GM23248 (cell line): ENCODE results near the gene NHSL2. TPM values are rescaled to one million over a fixed set of nuclear protein-coding genes. Genes with fewer than 3 reads are reported as not detected.

Source experiments
- DNase-seq: peaks from one replicate; pipeline ENCODE4 v3.0.0-alpha.2; 2015
- H2AFZ ChIP-seq: fragments of 200-600 bp; sonication (generic); 2 replicates; pipeline ENCODE4 v1.6.1; 2016; ENCODE audit warnings: antibody characterized with exemption
- H3F3A ChIP-seq: fragments of 200-600 bp; sonication (generic); 2 replicates; pipeline ENCODE4 v1.6.1; 2016; ENCODE audit warnings: mild to moderate bottlenecking, antibody characterized with exemption, mixed run types; ENCODE audit not compliant: insufficient read depth
- H3K27ac ChIP-seq: fragments of 200-600 bp; sonication (generic); 2 replicates; pipeline ENCODE4 v1.5.1; 2016; ENCODE audit warnings: mild to moderate bottlenecking
- H3K27me3 ChIP-seq: fragments of 200-600 bp; sonication (generic); replicated peaks from 2 replicates; pipeline ENCODE4 v1.6.1; 2016; ENCODE audit warnings: mild to moderate bottlenecking; ENCODE audit not compliant: insufficient read depth
- H3K36me3 ChIP-seq: fragments of 200-600 bp; sonication (generic); 2 replicates; pipeline ENCODE4 v1.6.1; 2016; ENCODE audit warnings: low read depth, mild to moderate bottlenecking
- H3K4me1 ChIP-seq: fragments of 200-600 bp; sonication (generic); 2 replicates; pipeline ENCODE4 v1.6.1; 2016; ENCODE audit warnings: mild to moderate bottlenecking; ENCODE audit not compliant: insufficient read depth
- H3K4me2 ChIP-seq: fragments of 200-600 bp; sonication (generic); one replicate; pipeline ENCODE4 v1.6.1; 2016; ENCODE audit warnings: mild to moderate bottlenecking; ENCODE audit not compliant: unreplicated experiment
- H3K4me3 ChIP-seq: fragments of 200-600 bp; sonication (generic); 2 replicates; pipeline ENCODE4 v1.5.1; 2016; ENCODE audit warnings: mild to moderate bottlenecking
- H3K79me2 ChIP-seq: fragments of 200-600 bp; sonication (generic); 2 replicates; pipeline ENCODE4 v1.6.1; 2016; ENCODE audit warnings: mild to moderate bottlenecking; ENCODE audit not compliant: insufficient read depth
- H3K9ac ChIP-seq: fragments of 200-600 bp; sonication (generic); 2 replicates; pipeline ENCODE4 v1.6.1; 2016; ENCODE audit warnings: mild to moderate bottlenecking
- H3K9me2 ChIP-seq: fragments of 200-600 bp; sonication (generic); 2 replicates; pipeline ENCODE4 v1.6.1; 2016; ENCODE audit warnings: mixed run types, mild to moderate bottlenecking, moderate library complexity; ENCODE audit not compliant: insufficient read depth
- H3K9me3 ChIP-seq: fragments of 200-600 bp; sonication (generic); one replicate; pipeline ENCODE4 v1.6.1; 2017; ENCODE audit warnings: low read depth
- H4K20me1 ChIP-seq: fragments of 200-600 bp; sonication (generic); 2 replicates; pipeline ENCODE4 v1.6.0; 2016; ENCODE audit not compliant: insufficient read depth
- EZH2 ChIP-seq: fragments of 200-600 bp; sonication (generic); IDR thresholded peaks from 2 replicates; pipeline ENCODE4 v1.6.1; 2018; ENCODE audit warnings: antibody characterized with exemption, mild to moderate bottlenecking; ENCODE audit not compliant: insufficient read depth, poor library complexity, severe bottlenecking
- EZH2phosphoT487 ChIP-seq: fragments of 200-600 bp; sonication (generic); IDR thresholded peaks from 2 replicates; pipeline ENCODE4 v1.6.1; 2018; ENCODE audit warnings: antibody characterized with exemption, moderate library complexity, mild to moderate bottlenecking, low read depth; ENCODE audit not compliant: insufficient read depth
- WGBS, 2 experiments: methylation state at CpG; one replicate each; pipeline ENCODE4 v1.1.6; 2015 to 2017; ENCODE audit warnings: low lambda C conversion rate in 2 of 2, low coverage in 1 of 2; ENCODE audit errors: missing lambda C conversion rate in 2 of 2; 5-methylcytosine and 5-hydroxymethylcytosine counted together
- in situ Hi-C: fragments of 300-500 bp; cut with MboI; formaldehyde crosslinking; loops from 2 replicates; pipeline ENCODE4 v1.15.0; 2020
- polyA plus RNA-seq: library from polyadenylated mRNA; unstranded; fragments of >200 nt; fragmentation: Nextera tagmentation; extraction: Ambion mirVana; gene quantifications from 2 replicates; pipeline ENCODE4 v1.2.1, GENCODE V29; 2016
- total RNA-seq: library from RNA; depleted of rRNA; stranded (reverse); fragments of >200 nt; shearing (Covaris generic); gene quantifications from 2 replicates; pipeline ENCODE4 v1.2.3, GENCODE V29; 2014

NHSL2 gene
- total and polyA plus RNA-seq, 2 experiments from 2014 or later = 3.2 to 6.5 TPM

- H3K27ac ChIP-seq = no peak overlapping the region
Measured at GRCh38 chrX:72089254-72089653, 178.6 kb downstream of the NHSL2 start.

GRCh38 chrX:72094894-72095293 lies 184.2 kb downstream of the NHSL2 start:
- Histone ChIP-seq H3K9me3 (no peaks in the 10 kb centered on the region), H3K4me3 (no peak overlapping the region), H3K79me2 (no peaks in the 10 kb centered on the region), H3K27me3 (no peaks in the 10 kb centered on the region), H3K4me2 (no peak overlapping the region), H4K20me1 (no peaks in the 10 kb centered on the region), H3K9me2 (no peaks in the 10 kb centered on the region), H3K4me1 (no peaks in the 10 kb centered on the region), H3K36me3 (no peaks in the 10 kb centered on the region), H3K9ac (no peak overlapping the region), H3K27ac (no peak overlapping the region), H3F3A (no peaks in the 10 kb centered on the region), H2AFZ (no peak overlapping the region)
- TF ChIP-seq EZH2phosphoT487 = no peak
- TF ChIP-seq EZH2 = no peak
- DNase-seq = no peak
- in situ Hi-C loops = no loop called here
- 63 to 64% methylated on average over 4 of the region's 4 CpGs for WGBS, 2 experiments

More at GRCh38 chrX:72089254-72089653, 178.6 kb downstream of the NHSL2 start:
- Histone ChIP-seq H3K9me2 (no peaks in the 10 kb centered on the region), H3F3A (no peaks in the 10 kb centered on the region), H3K9me3 (no peaks in the 10 kb centered on the region), H2AFZ (no peak overlapping the region), H3K36me3 (no peaks in the 10 kb centered on the region), H3K4me2 (no peak overlapping the region), H3K4me1 (no peaks in the 10 kb centered on the region), H3K27me3 (no peaks in the 10 kb centered on the region), H3K9ac (no peak overlapping the region), H4K20me1 (no peaks in the 10 kb centered on the region), H3K4me3 (no peak overlapping the region), H3K79me2 (no peaks in the 10 kb centered on the region)
- WGBS, 2 experiments = 92 to 97% methylated on average over 3 of the region's 3 CpGs
- in situ Hi-C loops = no loop called here
- DNase-seq = no peak
- TF ChIP-seq EZH2 (no peak), EZH2phosphoT487 (no peak)

GRCh38 chrX:72095370-72095769 lies 184.7 kb downstream of the NHSL2 start:
- Histone ChIP-seq H3F3A (no peaks in the 10 kb centered on the region), H3K27ac (no peak overlapping the region), H3K4me2 (no peak overlapping the region), H3K9me3 (no peaks in the 10 kb centered on the region), H3K36me3 (no peaks in the 10 kb centered on the region), H4K20me1 (no peaks in the 10 kb centered on the region), H3K9ac (no peak overlapping the region), H3K79me2 (no peaks in the 10 kb centered on the region), H2AFZ (no peak overlapping the region), H3K4me3 (no peak overlapping the region), H3K4me1 (no peaks in the 10 kb centered on the region), H3K27me3 (no peaks in the 10 kb centered on the region), H3K9me2 (no peaks in the 10 kb centered on the region)
- no peak for TF ChIP-seq EZH2
- TF ChIP-seq EZH2phosphoT487 = no peak
- in situ Hi-C loops = no loop called here
- DNase-seq = no peak
- 64 to 66% methylated on average over 2 of the region's 2 CpGs for whole genome bisulfite sequencing, 2 experiments

GRCh38 chrX:72097098-72097497 lies 186.5 kb downstream of the NHSL2 start:
- Histone ChIP-seq H3K9me2 (no peaks in the 10 kb centered on the region), H3K4me1 (no peaks in the 10 kb centered on the region), H3K4me2 (no peak overlapping the region), H3K79me2 (no peaks in the 10 kb centered on the region), H3K27ac (no peak overlapping the region), H3K36me3 (no peaks in the 10 kb centered on the region), H3K9ac (no peak overlapping the region), H3K9me3 (no peaks in the 10 kb centered on the region), H3K27me3 (no peaks in the 10 kb centered on the region), H2AFZ (no peak overlapping the region), H4K20me1 (no peaks in the 10 kb centered on the region), H3F3A (no peaks in the 10 kb centered on the region), H3K4me3 (no peak overlapping the region)
- in situ Hi-C loops = no loop called here
- no peak for TF ChIP-seq EZH2
- TF ChIP-seq EZH2phosphoT487 = no peak
- DNase-seq = no peak
- 56 to 62% methylated on average over 3 of the region's 3 CpGs for WGBS, 2 experiments
